Neural cell (in vitro differentiated cells): ENCODE measurements around the gene FAM181B.

ENCODE experiments used
- EZH2 ChIP-seq: fragments of 200-600, 300-800 bp; shearing (Covaris generic), sonication (generic); IDR thresholded peaks from 2 replicates; pipeline ENCODE4 v1.6.1; 2014; ENCODE audit warnings: antibody characterized with exemption, low read length, borderline replicate concordance, mild to moderate bottlenecking; ENCODE audit not compliant: insufficient read depth, poor library complexity, severe bottlenecking
- POLR2AphosphoS5 ChIP-seq: IDR thresholded peaks from 2 replicates; pipeline ENCODE4 v1.6.1; 2012
- TF ChIP-seq, protein P1 (sequence below): fragments of 450-650 bp; IDR thresholded peaks from 2 replicates; pipeline ENCODE4 v1.5.1; 2014; ENCODE audit warnings: antibody characterized with exemption, mild to moderate bottlenecking, moderate library complexity; ENCODE audit not compliant: poor library complexity, severe bottlenecking
- TF ChIP-seq, protein P2 (sequence below): IDR thresholded peaks from 2 replicates; pipeline ENCODE4 v1.6.1; 2012; ENCODE audit warnings: borderline replicate concordance

DNA sequence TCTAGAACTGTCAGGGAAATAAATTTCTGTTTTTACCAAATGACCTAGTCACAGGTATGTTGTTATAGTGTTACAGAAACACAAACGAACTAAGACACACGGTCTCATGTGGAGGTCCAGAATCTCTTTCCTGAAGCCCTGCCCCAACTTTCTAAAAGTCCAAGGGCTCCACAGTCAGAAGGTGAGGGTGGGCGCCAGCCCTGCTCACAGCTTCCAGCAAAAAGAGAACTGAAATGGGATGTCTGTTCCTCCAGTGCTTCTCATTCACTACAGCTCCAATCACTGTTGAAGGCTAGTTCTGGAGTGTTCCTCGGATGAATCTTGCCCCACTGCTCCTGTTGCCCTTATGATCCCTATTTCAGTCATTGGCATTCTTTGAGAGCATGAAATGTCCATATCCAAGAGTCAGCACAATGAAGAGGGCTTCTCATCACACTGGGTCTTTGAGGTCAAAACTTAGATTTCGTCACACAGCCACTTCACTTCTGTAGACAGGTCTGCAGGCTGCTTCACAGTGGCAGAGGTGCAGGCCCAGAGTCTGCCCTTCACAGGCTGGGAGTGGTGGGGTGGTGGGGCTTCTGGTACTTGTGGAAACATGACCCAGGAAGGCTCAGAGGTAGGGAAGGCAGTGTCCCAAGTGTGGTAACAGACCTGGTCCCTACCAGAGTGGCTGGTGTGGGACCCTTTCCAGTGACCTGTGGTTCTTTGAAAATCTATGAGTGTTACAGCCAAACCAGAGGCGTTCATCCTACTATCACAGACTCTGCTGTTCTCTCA lies 34.9 kb downstream of the FAM181B start:
- TF ChIP-seq, protein P1, sequence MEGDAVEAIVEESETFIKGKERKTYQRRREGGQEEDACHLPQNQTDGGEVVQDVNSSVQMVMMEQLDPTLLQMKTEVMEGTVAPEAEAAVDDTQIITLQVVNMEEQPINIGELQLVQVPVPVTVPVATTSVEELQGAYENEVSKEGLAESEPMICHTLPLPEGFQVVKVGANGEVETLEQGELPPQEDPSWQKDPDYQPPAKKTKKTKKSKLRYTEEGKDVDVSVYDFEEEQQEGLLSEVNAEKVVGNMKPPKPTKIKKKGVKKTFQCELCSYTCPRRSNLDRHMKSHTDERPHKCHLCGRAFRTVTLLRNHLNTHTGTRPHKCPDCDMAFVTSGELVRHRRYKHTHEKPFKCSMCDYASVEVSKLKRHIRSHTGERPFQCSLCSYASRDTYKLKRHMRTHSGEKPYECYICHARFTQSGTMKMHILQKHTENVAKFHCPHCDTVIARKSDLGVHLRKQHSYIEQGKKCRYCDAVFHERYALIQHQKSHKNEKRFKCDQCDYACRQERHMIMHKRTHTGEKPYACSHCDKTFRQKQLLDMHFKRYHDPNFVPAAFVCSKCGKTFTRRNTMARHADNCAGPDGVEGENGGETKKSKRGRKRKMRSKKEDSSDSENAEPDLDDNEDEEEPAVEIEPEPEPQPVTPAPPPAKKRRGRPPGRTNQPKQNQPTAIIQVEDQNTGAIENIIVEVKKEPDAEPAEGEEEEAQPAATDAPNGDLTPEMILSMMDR = no peak
- TF ChIP-seq, protein P2, sequence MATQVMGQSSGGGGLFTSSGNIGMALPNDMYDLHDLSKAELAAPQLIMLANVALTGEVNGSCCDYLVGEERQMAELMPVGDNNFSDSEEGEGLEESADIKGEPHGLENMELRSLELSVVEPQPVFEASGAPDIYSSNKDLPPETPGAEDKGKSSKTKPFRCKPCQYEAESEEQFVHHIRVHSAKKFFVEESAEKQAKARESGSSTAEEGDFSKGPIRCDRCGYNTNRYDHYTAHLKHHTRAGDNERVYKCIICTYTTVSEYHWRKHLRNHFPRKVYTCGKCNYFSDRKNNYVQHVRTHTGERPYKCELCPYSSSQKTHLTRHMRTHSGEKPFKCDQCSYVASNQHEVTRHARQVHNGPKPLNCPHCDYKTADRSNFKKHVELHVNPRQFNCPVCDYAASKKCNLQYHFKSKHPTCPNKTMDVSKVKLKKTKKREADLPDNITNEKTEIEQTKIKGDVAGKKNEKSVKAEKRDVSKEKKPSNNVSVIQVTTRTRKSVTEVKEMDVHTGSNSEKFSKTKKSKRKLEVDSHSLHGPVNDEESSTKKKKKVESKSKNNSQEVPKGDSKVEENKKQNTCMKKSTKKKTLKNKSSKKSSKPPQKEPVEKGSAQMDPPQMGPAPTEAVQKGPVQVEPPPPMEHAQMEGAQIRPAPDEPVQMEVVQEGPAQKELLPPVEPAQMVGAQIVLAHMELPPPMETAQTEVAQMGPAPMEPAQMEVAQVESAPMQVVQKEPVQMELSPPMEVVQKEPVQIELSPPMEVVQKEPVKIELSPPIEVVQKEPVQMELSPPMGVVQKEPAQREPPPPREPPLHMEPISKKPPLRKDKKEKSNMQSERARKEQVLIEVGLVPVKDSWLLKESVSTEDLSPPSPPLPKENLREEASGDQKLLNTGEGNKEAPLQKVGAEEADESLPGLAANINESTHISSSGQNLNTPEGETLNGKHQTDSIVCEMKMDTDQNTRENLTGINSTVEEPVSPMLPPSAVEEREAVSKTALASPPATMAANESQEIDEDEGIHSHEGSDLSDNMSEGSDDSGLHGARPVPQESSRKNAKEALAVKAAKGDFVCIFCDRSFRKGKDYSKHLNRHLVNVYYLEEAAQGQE = no peak
- no peak for TF ChIP-seq POLR2AphosphoS5
- no peak for TF ChIP-seq EZH2
